Right lobe of liver (tissue), 6 donors: ENCODE data around the gene OBSL1. TPM values are rescaled to one million over a fixed set of nuclear protein-coding genes. Genes with fewer than 3 reads are reported as not detected.

Experiments used
- ATAC-seq, 4 donors: fragments of 200-7000 bp; cut with Tn5 transposase; one replicate each; pipeline ENCODE4 v1.9.1; 2020; ENCODE audit warnings: mild to moderate bottlenecking in 4 of 4, moderate library complexity in 4 of 4
- DNase-seq, 3 donors: peaks; one replicate each; pipeline ENCODE4 v3.0.0-alpha.2; 2020
- H3K27ac ChIP-seq, 3 donors: fragments of 200-600 bp; one replicate each; pipeline ENCODE4 v1.8.0; 2022
- H3K27me3 ChIP-seq, 2 donors: fragments of 200-600 bp; one replicate each; pipeline ENCODE4 v1.8.0; 2022
- H3K36me3 ChIP-seq, 4 donors: fragments of 200-600 bp; sonication (generic) in 1 of 4; one replicate each; pipeline versions ENCODE4 v1.5.1 to v1.8.0; 2017 to 2022; ENCODE audit warnings: control low read depth in 1 of 4
- H3K4me1 ChIP-seq, 4 donors: fragments of 200-600 bp; sonication (generic) in 1 of 4; one replicate each; pipeline versions ENCODE4 v1.5.1 to v1.8.0; 2017 to 2022; ENCODE audit warnings: control low read depth in 1 of 4
- H3K4me3 ChIP-seq, 3 donors: fragments of 200-600 bp; one replicate each; pipeline ENCODE4 v1.8.0; 2022
- H3K9me3 ChIP-seq, 4 donors: fragments of 200-600 bp; sonication (generic) in 1 of 4; one replicate each; pipeline versions ENCODE4 v1.5.1 to v1.8.0; 2017 to 2022; ENCODE audit warnings: control low read depth in 1 of 4
- CTCF ChIP-seq, 4 donors: fragments of 200-600 bp in 3 of 4; fragments of 450-650 bp in 1 of 4; IDR thresholded peaks; one replicate each; pipeline versions ENCODE4 v1.5.1 to v1.8.0; 2016 to 2022; ENCODE audit warnings: antibody characterized with exemption in 4 of 4, mild to moderate bottlenecking in 2 of 4
- POLR2A ChIP-seq: fragments of 450-650 bp; IDR thresholded peaks from one replicate; pipeline ENCODE4 v1.6.1; 2017; ENCODE audit warnings: antibody characterized with exemption, mild to moderate bottlenecking
- WGBS: methylation state at CpG from one replicate; pipeline ENCODE4 v1.1.6; 2018; ENCODE audit warnings: low coverage, low lambda C conversion rate; ENCODE audit not compliant: insufficient coverage; ENCODE audit errors: missing lambda C conversion rate; 5-methylcytosine and 5-hydroxymethylcytosine counted together
- intact Hi-C, 2 donors: fragments of 100-400 bp; cut with DNase I; formaldehyde crosslinking; loops; one replicate each; pipeline versions ENCODE4 v1.11.2 to v1.14.1; 2022
- total RNA-seq, 6 experiments: library from RNA; depleted of rRNA in 2 of 6; stranded (reverse); fragments of >200 nt in 2 of 6; fragmentation: NEBNext Ultra II Directional in 3 of 6; extraction: Animal tissue kit (Norgen Biotek cat#: 25700) in 3 of 6; gene quantifications; one replicate each; pipeline versions ENCODE4 v1.1.0 to v1.2.4, GENCODE V29; 2016 to 2023
- donor health status: DM: no; HTN: yes; CAD: no.
- donor health status: DM: no; HTN: no; CAD: no.
- donor health status: DM: no; HTN: no; CAD: no.
- donor health status: DM: no; HTN: yes; CAD: no.
- donor health status: DM: no; HTN: yes; CAD: no.

The OBSL1 gene
- total RNA-seq, 6 experiments from 2014 or later: 27.0 to 42.5 (median 39.4) TPM

DNA sequence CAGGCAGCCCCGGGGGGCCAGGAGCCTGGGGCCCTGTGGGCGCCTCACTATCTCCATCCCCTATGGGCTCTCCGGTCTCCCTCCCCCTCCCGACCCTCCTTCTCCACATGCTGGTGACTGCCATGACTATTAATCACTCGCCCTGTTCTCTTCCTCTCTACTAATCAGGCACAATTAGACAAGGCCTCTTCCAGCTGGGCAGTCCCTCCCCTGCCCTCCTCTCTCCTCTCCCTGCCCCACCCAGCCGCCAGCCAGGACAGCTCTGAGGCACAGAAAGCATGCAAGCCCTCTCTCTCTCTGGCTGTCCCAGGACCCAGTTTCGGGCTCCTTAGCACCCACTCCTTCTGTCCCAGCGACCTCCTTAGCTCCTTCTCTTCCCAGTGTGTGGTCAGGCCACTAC is 51.3 kb downstream of the OBSL1 start:
- intact Hi-C loops: loop anchor here in 1 of 2 donors (10.0 kb wide), 1 partner anchor 115 kb away; no protein-coding TSS in a partner anchor
- ATAC-seq (no peak), DNase-seq (no peak)
- Histone ChIP-seq H3K27me3 (peaks cover 0 to 23% of the 10 kb centered on the region in 2 donors), H3K36me3 (no peaks in the 10 kb centered on the region), H3K4me3 (no peak overlapping the region), H3K4me1 (no peaks in the 10 kb centered on the region), H3K27ac (no peak overlapping the region), H3K9me3 (no peaks in the 10 kb centered on the region)
- TF ChIP-seq POLR2A: no peak
- no peak for TF ChIP-seq CTCF (IDR thresholded peaks at IDR 0.05)
- 63% methylated on average over 6 of the region's 8 CpGs for WGBS

- Histone ChIP-seq H3K27ac (no peak overlapping the region), H3K4me1 (no peaks in the 10 kb centered on the region), H3K4me3 (no peak overlapping the region), H3K9me3 (no peaks in the 10 kb centered on the region), H3K36me3 (no peaks in the 10 kb centered on the region), H3K27me3 (peaks cover 0 to 20% of the 10 kb centered on the region in 2 donors)
- intact Hi-C loops: no loop called here
- WGBS: 76% methylated on average over 5 of the region's 9 CpGs
- ATAC-seq: no peak
- DNase-seq: no peak
- TF ChIP-seq POLR2A: no peak
- no peak for TF ChIP-seq CTCF (IDR thresholded peaks at IDR 0.05)
These were observed 51.8 kb downstream of the OBSL1 start for GRCh38 chr2:219519526-219519916.

DNA sequence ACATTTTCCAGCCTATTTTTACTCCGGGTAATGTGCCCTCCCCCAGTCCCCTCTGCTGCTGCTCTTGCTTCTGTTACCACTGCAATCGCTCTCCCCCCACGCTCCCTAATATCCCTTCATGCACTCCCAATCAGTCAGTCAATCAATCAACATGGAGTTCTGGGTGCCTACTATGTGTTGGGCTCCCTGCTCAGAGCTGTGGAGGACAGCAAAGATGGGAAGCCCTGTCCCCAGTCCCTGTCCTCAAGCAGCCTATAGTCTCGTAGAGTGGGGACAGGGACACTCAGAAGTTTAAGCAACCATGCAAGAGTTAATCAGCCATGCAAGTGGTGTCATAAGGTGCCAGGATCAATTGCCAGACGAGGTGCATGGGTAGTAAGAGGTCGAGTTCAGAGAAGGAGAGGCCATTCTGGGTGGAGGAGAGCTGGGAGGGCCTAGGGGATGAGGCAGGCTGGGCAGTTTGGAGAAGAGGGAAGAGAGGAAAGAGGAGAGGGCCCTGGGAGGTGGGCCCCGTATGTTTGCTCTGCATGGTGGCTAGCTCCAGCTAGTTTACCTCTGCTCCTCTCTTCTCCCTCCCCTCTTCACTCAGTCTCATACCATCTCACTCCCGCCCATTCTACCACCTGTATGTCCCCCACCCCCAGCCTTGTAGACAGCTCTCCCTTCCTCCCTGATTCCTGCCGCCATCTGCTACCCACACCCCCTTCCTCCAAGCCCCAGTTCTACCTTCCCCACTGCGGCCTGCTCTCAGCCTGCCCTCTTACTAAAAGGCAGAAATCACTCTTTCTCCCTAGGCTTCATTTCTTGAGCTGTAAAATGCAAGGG is 53.2 kb downstream of the OBSL1 start:
- TF ChIP-seq POLR2A: no peak
- 47% methylated on average over 9 of the region's 10 CpGs for WGBS
- Histone ChIP-seq H3K27me3 (peaks cover 0 to 6% of the 10 kb centered on the region in 2 donors), H3K4me1 (no peaks in the 10 kb centered on the region), H3K9me3 (no peaks in the 10 kb centered on the region), H3K36me3 (no peaks in the 10 kb centered on the region), H3K27ac (no peak overlapping the region), H3K4me3 (no peak overlapping the region)
- ATAC-seq: no peak
- intact Hi-C loops: no loop called here
- no peak for DNase-seq

DNA sequence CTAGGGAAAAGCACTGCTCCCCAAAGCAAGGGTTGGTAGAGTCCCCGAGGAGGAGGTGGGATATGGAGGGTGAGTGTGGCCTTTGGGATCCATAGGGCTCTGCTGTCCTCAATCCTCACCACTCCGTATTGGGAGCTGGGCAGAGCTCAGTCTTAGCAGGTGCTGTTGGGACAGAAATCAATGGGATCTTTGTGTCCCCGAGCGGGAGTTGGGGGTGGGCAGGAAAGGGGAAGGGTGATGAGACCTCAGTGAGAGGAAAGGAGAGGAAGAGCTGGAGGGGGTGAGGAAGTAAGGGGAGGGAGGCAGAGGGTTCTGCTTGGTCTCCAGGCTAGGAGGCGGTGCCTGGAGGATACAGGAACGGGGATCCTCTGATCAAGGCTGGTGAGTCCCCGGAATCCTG is 54.5 kb downstream of the OBSL1 start:
- intact Hi-C loops: no loop called here
- no peak for DNase-seq
- 39% methylated on average over 4 of the region's 7 CpGs for WGBS

More for the DNA sequence above, 54.5 kb downstream of the OBSL1 start:
- no peak for ATAC-seq
- Histone ChIP-seq H3K9me3 (no peaks in the 10 kb centered on the region), H3K4me1 (no peaks in the 10 kb centered on the region), H3K27ac (no peak overlapping the region), H3K27me3 (no peaks in the 10 kb centered on the region), H3K36me3 (no peaks in the 10 kb centered on the region), H3K4me3 (no peak overlapping the region)
- TF ChIP-seq CTCF (IDR thresholded peaks at IDR 0.05) (no peak), POLR2A (no peak)
